CD4-positive, alpha-beta T cell (primary cell): ENCODE data around the gene PHAX. TPM values are rescaled to one million over a fixed set of nuclear protein-coding genes. Genes with fewer than 3 reads are reported as not detected.
"Not testable (repeated sequence)": the region's sequence is repeated elsewhere in the genome, so short reads cannot be mapped to it uniquely, and the experiment has no call there.

Experiments used
- ATAC-seq: fragments of 200-7000 bp; cut with Tn5 transposase; one replicate; pipeline ENCODE4 v1.10.0; 2022; ENCODE audit warnings: mild to moderate bottlenecking; ENCODE audit not compliant: poor library complexity
- CTCF ChIA-PET: fragments of 350-600 bp; sonication (Branson Sonifier 250); formaldehyde crosslinking; loops from one replicate; lab custom pipeline; 2021; ENCODE audit warnings: antibody characterized with exemption, inconsistent platforms; lab: Charles Lee
- POLR2A ChIA-PET: fragments of 350-600 bp; sonication (Branson Sonifier 250); formaldehyde crosslinking; loops from one replicate; lab custom pipeline; 2021; ENCODE audit warnings: antibody characterized with exemption, inconsistent platforms; lab: Charles Lee
- DNase-seq, 14 experiments: peaks; one replicate each; pipeline ENCODE4 v3.0.0-alpha.2; 2013 to 2020; ENCODE audit warnings: mixed read lengths in 2 of 14
- H3K27ac ChIP-seq, 2 donors: one replicate each; pipeline versions ENCODE4 v1.5.1 to v1.7.0; 2013; ENCODE audit warnings: low read length in 2 of 2, low read depth in 1 of 2, mild to moderate bottlenecking in 1 of 2
- H3K27me3 ChIP-seq, 2 experiments: 1 replicate in 1 of 2; 2 replicates in 1 of 2; pipeline versions ENCODE4 v1.6.1 to v1.7.0; 2013; ENCODE audit warnings: low read length in 2 of 2, control low read depth in 1 of 2, mild to moderate bottlenecking in 1 of 2, moderate library complexity in 1 of 2; ENCODE audit not compliant: insufficient read depth in 2 of 2, control insufficient read depth in 1 of 2
- H3K36me3 ChIP-seq: one replicate; pipeline ENCODE4 v1.6.1; 2013; ENCODE audit warnings: low read length, control low read depth; ENCODE audit not compliant: insufficient read depth
- H3K4me1 ChIP-seq: one replicate; pipeline ENCODE4 v1.6.1; 2013; ENCODE audit warnings: low read length, control low read depth; ENCODE audit not compliant: insufficient read depth
- H3K4me3 ChIP-seq: one replicate; pipeline ENCODE4 v1.5.1; 2013; ENCODE audit warnings: mild to moderate bottlenecking, low read length, moderate library complexity
- H3K9me3 ChIP-seq, 2 experiments: 1 replicate in 1 of 2; 2 replicates in 1 of 2; pipeline versions ENCODE4 v1.6.1 to v1.7.0; 2013; ENCODE audit warnings: low read length in 2 of 2, mild to moderate bottlenecking in 2 of 2, control low read depth in 1 of 2, moderate library complexity in 1 of 2; ENCODE audit not compliant: control insufficient read depth in 1 of 2, insufficient read depth in 1 of 2
- H3K27ac Mint-ChIP-seq: one replicate; pipeline ENCODE4 v1.8.0; 2020; ENCODE audit warnings: mixed read lengths
- H3K27me3 Mint-ChIP-seq: one replicate; pipeline ENCODE4 v1.8.0; 2021; ENCODE audit warnings: mixed read lengths
- H3K36me3 Mint-ChIP-seq: one replicate; pipeline ENCODE4 v1.8.0; 2021; ENCODE audit warnings: low read depth, mixed read lengths
- H3K4me1 Mint-ChIP-seq: one replicate; pipeline ENCODE4 v1.8.0; 2021; ENCODE audit warnings: low read depth, mixed read lengths
- H3K4me3 Mint-ChIP-seq: one replicate; pipeline ENCODE4 v1.8.0; 2020; ENCODE audit warnings: mild to moderate bottlenecking, mixed read lengths
- H3K9me3 Mint-ChIP-seq: one replicate; pipeline ENCODE4 v1.8.0; 2020; ENCODE audit warnings: mixed read lengths
- CTCF ChIP-seq: fragments of 200-600 bp; IDR thresholded peaks from one replicate; pipeline ENCODE4 v1.8.0; 2022; ENCODE audit warnings: antibody characterized with exemption, mild to moderate bottlenecking
- intact Hi-C, 2 experiments: fragments of 100-400 bp; cut with DNase I in 1 of 2; cut with micrococcal nuclease in 1 of 2; formaldehyde crosslinking; loops; one replicate each; pipeline versions ENCODE4 v1.15.1 to v1.9.0; 2023 to 2025; cut with DNase I, micrococcal nuclease
- total RNA-seq, 174 experiments: library from RNA in 2 of 174; stranded (reverse) in 2 of 174; gene quantifications; one replicate each; pipeline ENCODE4 v1.2.3 and lab custom pipeline; 2021 to 2026

The PHAX gene
- total RNA-seq, 2 experiments from 2014 or later, result 31.2 to 32.9 TPM

GRCh38 chr5:126658561-126658960 is 57.8 kb downstream of the PHAX start:
- Histone ChIP-seq H3K27ac (no peak overlapping the region), H3K36me3 (no peaks in the 10 kb centered on the region), H3K4me1 (no peaks in the 10 kb centered on the region), H3K27me3 (no peaks in the 10 kb centered on the region), H3K4me3 (no peak overlapping the region), H3K9me3 (no peaks in the 10 kb centered on the region)
- H3K4me3 Mint-ChIP-seq, result no peak overlapping the region
- ChIA-PET CTCF (interaction anchor here (1.0 kb wide), 1 partner anchor 150 kb away, joined by 3 read pairs; no protein-coding TSS in a partner anchor), POLR2A (interaction anchor here (1.3 kb wide), 1 partner anchor 119 kb away, joined by 5 read pairs; no protein-coding TSS in a partner anchor)
- no peak overlapping the region for H3K27ac Mint-ChIP-seq
- no peak for DNase-seq
- intact Hi-C loops, result loop anchor here in 1 of 2 experiments (5.0 kb wide), 1 partner anchor 124 kb away; no protein-coding TSS in a partner anchor
- H3K4me1 Mint-ChIP-seq, result no peaks in the 10 kb centered on the region
- ATAC-seq, result no peak
- TF ChIP-seq CTCF, result no peak
- no peaks in the 10 kb centered on the region for H3K9me3 Mint-ChIP-seq
- H3K27me3 Mint-ChIP-seq, result no peaks in the 10 kb centered on the region
- no peaks in the 10 kb centered on the region for H3K36me3 Mint-ChIP-seq

DNA sequence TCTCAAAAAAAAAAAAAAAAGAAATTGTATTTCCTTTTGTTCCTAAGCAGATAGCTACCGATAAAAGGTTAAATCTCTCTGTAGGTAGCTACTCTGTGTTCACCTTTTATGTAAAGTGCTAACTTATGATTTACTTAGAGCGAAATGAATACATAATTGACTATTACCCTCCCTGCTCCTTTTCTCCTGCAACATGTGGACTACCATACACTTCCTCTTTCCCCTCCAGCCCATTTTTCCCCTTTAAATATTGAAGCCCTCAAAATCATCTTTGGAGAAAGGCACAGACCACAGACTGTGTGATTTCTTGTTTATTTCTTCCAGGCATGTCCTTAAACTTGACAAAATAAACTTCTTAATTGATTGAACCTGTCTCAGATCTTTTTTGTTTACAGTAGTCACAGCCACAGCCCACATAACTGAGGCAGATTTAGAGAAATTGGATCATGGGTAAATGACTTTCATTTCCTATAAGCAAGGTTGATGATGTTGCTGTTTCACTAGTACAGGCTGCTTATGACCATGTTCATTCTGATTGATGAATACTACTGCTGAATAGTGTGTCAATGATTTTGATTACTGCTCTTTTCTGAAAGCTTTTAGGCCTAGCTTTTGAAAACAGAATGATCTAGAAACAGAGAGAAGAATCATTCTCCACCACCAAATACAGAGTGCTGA is 59.2 kb downstream of the PHAX start:
- ATAC-seq (no peak), DNase-seq (no peak)
- H3K4me1 ChIP-seq, result no peaks in the 10 kb centered on the region
- no peak overlapping the region for H3K27ac ChIP-seq
- H3K36me3 Mint-ChIP-seq, result no peaks in the 10 kb centered on the region
- H3K9me3 Mint-ChIP-seq, result no peaks in the 10 kb centered on the region
- no peaks in the 10 kb centered on the region for H3K4me1 Mint-ChIP-seq
- TF ChIP-seq CTCF, result no peak
- H3K4me3 Mint-ChIP-seq, result no peak overlapping the region
- H3K27ac Mint-ChIP-seq, result no peak overlapping the region
- H3K4me3 ChIP-seq, result no peak overlapping the region
- no peaks in the 10 kb centered on the region for H3K27me3 ChIP-seq
- CTCF ChIA-PET, result interaction anchor here (1.0 kb wide), 1 partner anchor 149 kb away, joined by 3 read pairs; no protein-coding TSS in a partner anchor
- H3K27me3 Mint-ChIP-seq, result no peaks in the 10 kb centered on the region
- H3K9me3 ChIP-seq, result no peaks in the 10 kb centered on the region
- intact Hi-C loops, result loop anchor here in 1 of 2 experiments (5.0 kb wide), 1 partner anchor 122 kb away; no protein-coding TSS in a partner anchor
- H3K36me3 ChIP-seq, result no peaks in the 10 kb centered on the region
- POLR2A ChIA-PET, result no interaction called here

- H3K27ac Mint-ChIP-seq, result no peak overlapping the region
- no peaks in the 10 kb centered on the region for H3K4me1 ChIP-seq
- H3K27me3 Mint-ChIP-seq, result no peaks in the 10 kb centered on the region
- no peak for DNase-seq
- no peak for TF ChIP-seq CTCF
- intact Hi-C loops, result no loop called here
- H3K27ac ChIP-seq, result no peak overlapping the region
- CTCF ChIA-PET, result no interaction called here
- no peak overlapping the region for H3K4me3 Mint-ChIP-seq
- H3K27me3 ChIP-seq, result no peaks in the 10 kb centered on the region
- no peak for ATAC-seq
- no peaks in the 10 kb centered on the region for H3K9me3 ChIP-seq
- no peak overlapping the region for H3K4me3 ChIP-seq
- no peaks in the 10 kb centered on the region for H3K4me1 Mint-ChIP-seq
- POLR2A ChIA-PET, result no interaction called here
- H3K36me3 Mint-ChIP-seq, result no peaks in the 10 kb centered on the region
- H3K9me3 Mint-ChIP-seq, result no peaks in the 10 kb centered on the region
- H3K36me3 ChIP-seq, result no peaks in the 10 kb centered on the region
Observed at GRCh38 chr5:126664586-126664985, 63.8 kb downstream of the PHAX start.

DNA sequence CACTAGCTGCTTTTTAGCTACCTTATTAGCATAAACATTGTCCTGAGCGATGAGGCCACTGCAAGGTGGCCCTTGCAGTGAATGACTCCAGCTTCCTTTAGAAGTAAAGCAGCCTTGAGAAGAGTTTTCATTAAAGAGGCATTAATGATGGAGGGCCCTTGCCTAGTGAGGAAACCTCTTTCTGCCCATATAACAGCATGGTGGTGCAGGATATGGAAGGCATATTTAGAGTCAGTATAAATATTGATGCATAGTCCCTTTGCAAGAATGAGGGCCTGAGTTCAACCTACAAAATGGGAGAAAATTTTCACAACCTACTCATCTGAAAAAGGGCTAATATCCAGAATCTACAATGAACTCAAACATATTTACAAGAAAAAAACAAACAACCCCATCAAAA is 69.4 kb downstream of the PHAX start:
- H3K9me3 Mint-ChIP-seq, H3K4me1 Mint-ChIP-seq, H3K36me3 ChIP-seq, H3K9me3 ChIP-seq, H3K4me3 Mint-ChIP-seq, H3K27ac Mint-ChIP-seq, H3K4me1 ChIP-seq, ATAC-seq, H3K36me3 Mint-ChIP-seq, H3K27me3 Mint-ChIP-seq, H3K27ac ChIP-seq, POLR2A ChIA-PET, H3K27me3 ChIP-seq, CTCF ChIA-PET, DNase-seq, intact Hi-C loops, H3K4me3 ChIP-seq: not testable (repeated sequence)

DNA sequence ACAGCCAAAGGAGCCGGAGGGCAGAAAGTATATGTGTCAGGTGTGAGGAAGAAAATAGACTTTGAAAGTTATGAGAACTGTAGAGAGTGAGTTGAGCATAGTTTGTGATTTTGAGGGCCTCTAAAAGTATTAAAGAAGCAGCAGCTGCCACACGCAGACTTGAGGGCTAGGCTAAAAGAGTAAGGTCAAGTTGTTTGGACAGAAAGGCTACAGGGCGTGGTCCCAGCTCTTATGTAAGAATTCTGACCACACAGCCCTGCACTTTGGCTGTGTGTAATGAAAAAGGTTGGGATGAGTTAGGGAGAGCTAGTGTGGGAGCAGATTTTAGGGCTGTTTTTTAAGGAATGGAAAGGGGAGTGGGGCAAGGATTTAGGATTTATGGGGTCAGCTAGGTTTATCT is 70.9 kb downstream of the PHAX start:
- POLR2A ChIA-PET, H3K27ac Mint-ChIP-seq, H3K27me3 Mint-ChIP-seq, H3K4me3 Mint-ChIP-seq, H3K9me3 ChIP-seq, H3K36me3 Mint-ChIP-seq, H3K27me3 ChIP-seq, ATAC-seq, H3K27ac ChIP-seq, H3K4me1 ChIP-seq, DNase-seq, H3K4me1 Mint-ChIP-seq, H3K9me3 Mint-ChIP-seq, H3K4me3 ChIP-seq, intact Hi-C loops, H3K36me3 ChIP-seq, CTCF ChIA-PET: not testable (repeated sequence)
